Measurements from ENCODE around the gene SGF29. TPM values are rescaled to one million over a fixed set of nuclear protein-coding genes. Genes with fewer than 3 reads are reported as not detected.
"Not testable (repeated sequence)": the region's sequence is repeated elsewhere in the genome, so short reads cannot be mapped to it uniquely, and the experiment has no call there.

The SGF29 gene
- total RNA-seq, 1 donor, result 11.9 TPM

GRCh38 chr16:28609631-28610594, 56.2 kb downstream of the SGF29 start, which contains the start of gene SULT1A1:
SULT1A1 (minus strand) TSS chr16:28610044; CDS start chr16:28608855, 1,189 bp downstream.
- TF ChIP-seq, protein P1, sequence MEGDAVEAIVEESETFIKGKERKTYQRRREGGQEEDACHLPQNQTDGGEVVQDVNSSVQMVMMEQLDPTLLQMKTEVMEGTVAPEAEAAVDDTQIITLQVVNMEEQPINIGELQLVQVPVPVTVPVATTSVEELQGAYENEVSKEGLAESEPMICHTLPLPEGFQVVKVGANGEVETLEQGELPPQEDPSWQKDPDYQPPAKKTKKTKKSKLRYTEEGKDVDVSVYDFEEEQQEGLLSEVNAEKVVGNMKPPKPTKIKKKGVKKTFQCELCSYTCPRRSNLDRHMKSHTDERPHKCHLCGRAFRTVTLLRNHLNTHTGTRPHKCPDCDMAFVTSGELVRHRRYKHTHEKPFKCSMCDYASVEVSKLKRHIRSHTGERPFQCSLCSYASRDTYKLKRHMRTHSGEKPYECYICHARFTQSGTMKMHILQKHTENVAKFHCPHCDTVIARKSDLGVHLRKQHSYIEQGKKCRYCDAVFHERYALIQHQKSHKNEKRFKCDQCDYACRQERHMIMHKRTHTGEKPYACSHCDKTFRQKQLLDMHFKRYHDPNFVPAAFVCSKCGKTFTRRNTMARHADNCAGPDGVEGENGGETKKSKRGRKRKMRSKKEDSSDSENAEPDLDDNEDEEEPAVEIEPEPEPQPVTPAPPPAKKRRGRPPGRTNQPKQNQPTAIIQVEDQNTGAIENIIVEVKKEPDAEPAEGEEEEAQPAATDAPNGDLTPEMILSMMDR (IDR thresholded peaks at IDR 0.05; ENCODE audit: insufficient read depth, low read length), result no peak
- H3K4me3 ChIP-seq (ENCODE audit: low read depth, low read length), result peak within 1 kb of the TSS; percentile 58
- DNase-seq (ENCODE audit: low read depth), result peak; percentile 35

- TF ChIP-seq, protein P1 (IDR thresholded peaks at IDR 0.05; ENCODE audit: insufficient read depth, low read length), result no peak
- no peak overlapping the region for H3K4me3 ChIP-seq (ENCODE audit: low read depth, low read length)
- no peak for DNase-seq (ENCODE audit: low read depth)
Observed at GRCh38 chr16:28610595-28611191, 57.0 kb downstream of the SGF29 start.

DNA sequence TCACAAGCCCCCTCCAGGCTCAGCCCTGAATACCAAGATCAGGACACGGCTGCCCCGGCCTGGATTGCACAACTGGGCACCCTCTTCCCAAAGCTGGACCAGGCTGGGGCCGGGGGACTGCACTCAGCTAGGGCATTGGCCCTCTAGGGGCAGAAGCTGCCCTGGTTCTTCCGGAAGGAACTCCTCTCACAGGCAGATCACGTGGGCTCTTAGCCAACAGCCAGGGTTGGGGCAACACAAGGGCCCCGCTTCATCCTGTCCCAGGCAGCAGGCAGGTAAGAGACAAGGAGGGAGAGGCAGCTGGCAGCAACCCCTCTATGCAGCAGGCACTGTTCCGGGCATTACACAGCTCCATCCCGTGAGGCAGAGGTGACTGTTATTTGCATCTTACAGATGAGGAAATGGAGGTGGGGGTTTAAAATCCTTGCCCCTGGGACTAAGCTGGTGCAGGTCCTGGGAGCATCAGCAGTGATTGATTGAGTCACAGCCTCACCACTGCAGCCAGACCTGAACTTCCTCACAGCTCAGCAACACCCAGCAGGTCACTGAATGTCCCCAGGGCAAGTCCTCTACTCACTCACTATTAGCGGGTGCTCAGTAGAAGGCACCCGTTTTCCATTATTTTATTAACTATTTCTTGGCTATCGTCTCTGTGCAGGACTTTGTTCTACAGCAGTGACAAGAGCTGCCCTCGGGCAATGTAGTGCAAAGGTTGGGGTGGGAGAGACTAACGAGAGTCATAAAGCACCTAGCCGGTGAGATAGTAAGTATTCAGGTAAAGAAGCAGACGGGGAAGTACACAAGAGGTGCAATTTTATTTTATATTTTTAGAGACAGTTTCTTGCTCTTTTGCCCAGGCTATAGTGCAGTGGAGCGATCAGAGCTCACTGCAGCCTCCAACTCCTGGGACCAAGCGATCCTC, 58.9 kb downstream of the SGF29 start:
- not testable (repeated sequence) for DNase-seq (ENCODE audit: low read depth); H3K4me3 ChIP-seq (ENCODE audit: low read depth, low read length)

DNA sequence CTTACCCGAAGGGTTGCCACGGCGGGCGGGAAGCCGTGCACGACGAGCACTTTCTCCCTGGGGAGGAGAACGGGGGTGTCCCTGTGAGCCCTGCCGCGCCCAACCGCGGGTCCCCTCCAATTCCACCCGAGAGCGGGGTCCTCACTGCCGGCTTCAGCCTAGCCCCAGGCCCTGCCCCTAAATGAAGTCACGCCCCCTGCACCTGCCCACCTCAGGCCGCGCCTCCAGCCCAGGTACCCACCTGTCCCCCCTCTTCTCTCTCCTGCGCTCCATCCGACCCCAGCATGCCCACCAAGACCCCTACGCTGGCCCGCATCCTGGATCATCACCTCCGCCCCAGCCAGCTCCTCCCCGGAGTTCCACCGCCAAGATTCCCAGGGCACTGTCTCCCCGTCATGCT, 60.2 kb downstream of the SGF29 start:
- DNase-seq (ENCODE audit: low read depth); H3K4me3 ChIP-seq (ENCODE audit: low read depth, low read length): not testable (repeated sequence)

DNA sequence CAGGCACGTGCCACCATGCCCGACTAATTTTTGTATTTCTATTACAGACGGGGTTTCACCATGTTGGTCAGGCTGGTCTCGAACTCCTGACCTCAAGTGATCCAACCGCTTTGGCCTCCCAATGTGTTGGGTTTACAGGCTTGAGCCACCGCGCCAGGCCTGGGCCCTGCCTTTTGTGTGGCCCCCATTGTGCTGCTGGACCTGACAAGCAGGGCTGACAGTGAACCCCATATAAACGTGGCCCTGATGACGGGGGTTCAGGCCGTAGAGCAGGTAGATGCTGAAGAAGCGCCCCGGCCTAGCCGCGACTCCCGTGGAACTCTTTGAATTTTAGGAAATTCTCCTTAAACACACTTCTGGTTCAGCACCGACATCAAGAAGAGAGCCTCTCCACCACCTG, 60.8 kb downstream of the SGF29 start:
- not testable (repeated sequence) for H3K4me3 ChIP-seq (ENCODE audit: low read depth, low read length); DNase-seq (ENCODE audit: low read depth)

DNA sequence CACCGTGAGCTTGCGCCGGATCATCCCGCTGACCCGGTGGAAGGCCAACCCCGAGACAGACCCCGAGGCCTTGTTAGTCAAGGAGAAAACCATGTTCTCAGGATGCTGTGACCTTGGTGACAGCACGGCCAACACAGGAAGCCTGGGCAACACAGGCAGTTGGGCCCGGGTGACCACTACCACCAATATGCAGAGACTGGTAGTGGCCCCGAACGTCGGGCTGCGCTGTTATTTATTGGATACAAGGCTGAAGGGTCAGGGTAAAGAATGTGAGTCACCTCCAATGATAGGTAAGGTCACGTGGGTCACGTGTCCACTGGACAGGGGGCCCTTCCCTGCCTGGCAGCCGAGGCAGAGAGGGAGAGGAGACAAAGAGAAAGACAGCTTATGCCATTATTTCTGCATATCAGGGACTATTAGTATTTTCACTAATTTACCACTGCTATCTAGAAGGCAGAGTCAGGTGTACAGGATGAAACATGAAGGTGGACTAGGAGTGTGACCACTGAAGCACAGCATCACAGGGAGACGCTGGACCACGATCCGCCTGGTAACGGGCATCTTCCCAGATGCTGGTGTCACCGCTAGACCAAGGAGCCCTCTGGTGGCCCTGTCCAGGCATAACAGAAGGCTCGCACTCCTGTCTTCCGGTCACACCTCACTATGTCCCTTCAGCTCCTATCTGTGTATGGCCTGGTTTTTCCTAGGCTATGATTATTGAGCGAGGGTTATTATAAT, 61.9 kb downstream of the SGF29 start:
- not testable (repeated sequence) for H3K4me3 ChIP-seq (ENCODE audit: low read depth, low read length)
- peak; percentile 42 for DNase-seq (ENCODE audit: low read depth)
- TF ChIP-seq, protein P1 (IDR thresholded peaks at IDR 0.05; ENCODE audit: insufficient read depth, low read length), result peak; percentile 62

DNA sequence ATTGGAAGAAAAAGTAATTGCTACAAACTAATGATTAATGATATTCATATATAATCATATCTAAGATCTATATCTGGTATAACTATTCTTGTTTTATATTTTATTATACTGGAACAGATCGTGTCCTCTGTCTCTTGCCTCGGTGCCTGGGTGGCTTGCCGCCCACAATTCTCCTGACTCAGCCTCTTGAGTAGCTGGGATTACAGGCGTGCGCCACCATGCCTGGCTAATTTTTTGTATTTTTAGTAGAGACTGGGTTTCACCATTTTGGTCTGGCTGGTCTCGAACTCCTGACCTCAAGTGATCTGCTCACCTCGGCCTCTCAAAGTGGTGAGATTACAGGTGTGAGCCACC, 62.5 kb downstream of the SGF29 start:
- not testable (repeated sequence) for H3K4me3 ChIP-seq (ENCODE audit: low read depth, low read length); DNase-seq (ENCODE audit: low read depth)

DNA sequence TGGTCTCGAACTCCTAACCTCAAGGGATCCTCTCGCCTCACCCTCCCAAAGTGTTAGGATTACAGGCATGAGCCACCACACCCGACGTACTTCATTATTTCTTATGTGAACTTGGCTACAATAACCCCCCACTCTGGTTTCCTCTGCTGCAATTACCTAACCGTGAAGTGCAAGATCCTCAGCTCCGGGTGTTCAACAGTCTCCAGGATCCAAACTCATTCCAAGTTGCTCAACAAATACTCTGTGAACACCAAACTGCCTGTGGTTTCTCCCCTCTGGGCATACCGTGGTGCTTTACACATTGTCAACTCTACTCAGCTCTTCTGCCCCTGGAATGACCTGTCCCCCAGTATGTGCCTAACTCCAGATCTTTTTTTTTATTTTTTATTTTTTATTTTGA, 62.9 kb downstream of the SGF29 start:
- DNase-seq (ENCODE audit: low read depth), result no peak
- TF ChIP-seq, protein P1 (IDR thresholded peaks at IDR 0.05; ENCODE audit: insufficient read depth, low read length), result no peak
- H3K4me3 ChIP-seq (ENCODE audit: low read depth, low read length), result no peak overlapping the region
